Heart left ventricle (tissue), 16 donors: ENCODE results near the gene B4GALT5. TPM values are rescaled to one million over a fixed set of nuclear protein-coding genes. Genes with fewer than 3 reads are reported as not detected.

Source experiments
- ATAC-seq, 4 donors: fragments of 200-7000 bp; cut with Tn5 transposase; one replicate each; pipeline ENCODE4 v1.9.1; 2020 to 2022; ENCODE audit warnings: moderate library complexity in 4 of 4, mild to moderate bottlenecking in 3 of 4, moderate number of reproducible peaks in 1 of 4
- DNase-seq, 5 donors: peaks; one replicate each; pipeline ENCODE4 v3.0.0-alpha.2; 2020
- H3K27ac ChIP-seq, 12 donors: fragments of 200-600 bp; sonication (generic) in 4 of 12; one replicate each; pipeline versions ENCODE4 v1.5.0 to v1.8.0; 2016 to 2022; ENCODE audit warnings: mild to moderate bottlenecking in 2 of 12
- H3K27me3 ChIP-seq, 9 donors: fragments of 200-600 bp; sonication (generic) in 2 of 9; one replicate each; pipeline versions ENCODE4 v1.5.1 to v1.8.0; 2016 to 2022; ENCODE audit warnings: mild to moderate bottlenecking in 3 of 9
- H3K36me3 ChIP-seq, 9 donors: fragments of 200-600 bp; sonication (generic) in 2 of 9; one replicate each; pipeline versions ENCODE4 v1.5.0 to v1.8.0; 2018 to 2022; ENCODE audit warnings: mild to moderate bottlenecking in 2 of 9
- H3K4me1 ChIP-seq, 12 donors: fragments of 200-600 bp; sonication (generic) in 4 of 12; one replicate each; pipeline versions ENCODE4 v1.5.0 to v1.8.0; 2016 to 2022; ENCODE audit warnings: mild to moderate bottlenecking in 3 of 12
- H3K4me3 ChIP-seq, 12 donors: fragments of 200-600 bp; sonication (generic) in 4 of 12; one replicate each; pipeline versions ENCODE4 v1.5.0 to v1.8.0; 2017 to 2022; ENCODE audit warnings: mild to moderate bottlenecking in 9 of 12, moderate library complexity in 4 of 12
- H3K9me3 ChIP-seq, 12 donors: fragments of 200-600 bp; sonication (generic) in 4 of 12; one replicate each; pipeline versions ENCODE4 v1.5.0 to v1.8.0; 2016 to 2022; ENCODE audit warnings: mild to moderate bottlenecking in 1 of 12
- POLR2A ChIP-seq, 2 donors: fragments of 450-650 bp; IDR thresholded peaks; one replicate each; pipeline ENCODE4 v1.6.1; 2017; ENCODE audit warnings: antibody characterized with exemption in 2 of 2, mild to moderate bottlenecking in 2 of 2, moderate library complexity in 2 of 2
- WGBS, 4 donors: extraction: QIAGEN DNeasy Blood & Tissue Kit in 2 of 4; methylation state at CpG; one replicate each; pipeline versions ENCODE4 v1.1.5 to v1.1.7; 2013 to 2018; 5-methylcytosine and 5-hydroxymethylcytosine counted together
- intact Hi-C, 10 donors: fragments of 100-400 bp; cut with DNase I; formaldehyde crosslinking; loops; one replicate each; pipeline versions ENCODE4 v1.11.1 to v1.14.2; 2022
- polyA plus RNA-seq, 2 donors: library from polyadenylated mRNA; stranded (reverse); fragments of 200-250 nt; gene quantifications; one replicate each; pipeline ENCODE4 v1.2.3, GENCODE V29; 2013
- total RNA-seq, 9 donors: library from RNA; depleted of rRNA in 2 of 9; stranded (reverse); fragments of >200 nt in 2 of 9; fragmentation: NEBNext Ultra II Directional in 3 of 9; extraction: Animal tissue kit (Norgen Biotek cat#: 25700) in 3 of 9; gene quantifications; one replicate each; pipeline versions ENCODE4 v1.1.0 to v1.2.4, GENCODE V29; 2016 to 2023
- TF ChIP-seq, protein P1 (sequence below), 12 donors: fragments of 200-600 bp; sonication (generic) in 4 of 12; IDR thresholded peaks; one replicate each; pipeline versions ENCODE4 v1.5.0 to v1.8.0; 2018 to 2022; ENCODE audit warnings: antibody characterized with exemption in 12 of 12, mild to moderate bottlenecking in 5 of 12
- donor health status: ischemic (EF 13 %, LVEDD 7.1; RV severe dilation, severe dysfunction).
- donor health status: healthy with polysubstance abuse.
- donor health status: DM: no; HTN: yes; CAD: no.
- donor health status: DM: no; HTN: no; CAD: no.
- donor health status: ischemic (EF 25% LVEDD 6.9; RV normal size, moderate dysfunction).
- donor health status: ischemic (EF 25% LVEDD 5.7; RV mildly dilated, moderate dysfunction).
- donor health status: healthy.
- donor health status: DM: yes; HTN: yes; CAD: no.
- donor health status: ischemic (EF 35%, LVEDD 5.7; RV mildly dilated, moderate dysfunction).
- donor health status: nonischemic (EF 11% LVEDD 7.7; RV severe dilation, severe dysfunction).
- donor health status: DM: yes; HTN: yes; CAD: no.
- donor health status: PGD.
- donor health status: ischemic (EF 29% LVEDD 5.4; RV normal size, mild dysfunction).
- donor health status: nonischemic (EF 23%, LVEDD 6.1; RV moderate dilation, normal function).

Gene B4GALT5
- total and polyA plus RNA-seq, 11 donors = 7.0 to 60.4 (median 29.3) TPM

DNA sequence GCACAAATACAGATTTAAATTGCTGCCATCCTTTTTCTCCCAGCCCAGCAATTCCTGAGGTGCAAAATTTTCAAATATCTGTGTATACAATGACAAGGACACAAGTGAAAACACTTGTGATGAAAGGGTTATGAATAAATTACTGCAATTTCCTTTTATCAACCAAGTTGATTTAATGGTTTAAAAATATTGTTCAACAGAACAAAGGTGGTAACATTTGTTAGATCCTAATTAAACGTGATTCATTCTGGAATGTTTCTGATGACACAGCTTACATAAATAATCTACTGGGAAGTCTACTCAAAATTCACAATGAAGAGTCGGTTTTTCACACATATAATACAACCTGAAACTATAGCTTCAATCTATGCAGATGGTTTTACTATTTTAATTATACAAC, 17.1 kb downstream of the B4GALT5 start:
- intact Hi-C loops = loop anchor here in 1 of 10 donors (5.0 kb wide), 1 partner anchor 39 kb away; no protein-coding TSS in a partner anchor
- no peak overlapping the region for H3K4me3 ChIP-seq
- H3K36me3 ChIP-seq = no peaks in the 10 kb centered on the region
- TF ChIP-seq POLR2A (IDR thresholded peaks at IDR 0.05) = no peak
- H3K9me3 ChIP-seq = no peaks in the 10 kb centered on the region
- H3K27me3 ChIP-seq = no peaks in the 10 kb centered on the region
- peaks cover 5 to 87% (median 45%) of the 10 kb centered on the region in 12 donors for H3K4me1 ChIP-seq
- 49 to 66% (median 56%) methylated on average over 2 of the region's 2 CpGs for whole genome bisulfite sequencing, 4 donors
- ATAC-seq (no peak), DNase-seq (no peak)
- H3K27ac ChIP-seq = peak overlapping the region in 1 of 12 donors; percentile 7

DNA sequence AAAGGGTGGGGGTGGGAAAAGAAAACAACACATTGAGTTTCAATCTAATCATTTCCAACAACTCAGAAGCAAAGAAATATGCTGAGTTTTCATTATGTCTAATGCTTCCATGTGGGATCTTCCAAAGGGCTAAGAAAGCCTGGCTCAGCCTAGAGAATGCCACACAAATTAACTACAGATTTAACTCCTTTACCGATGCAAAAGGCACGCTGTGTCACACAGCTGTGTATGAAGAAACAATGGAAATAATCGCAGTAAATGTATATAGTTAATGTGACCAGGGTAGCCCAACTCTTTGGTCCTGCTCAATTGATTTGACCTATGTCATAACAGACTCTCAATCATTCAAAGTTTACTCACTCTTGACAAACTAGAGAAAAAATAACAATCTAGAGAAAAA, 17.8 kb downstream of the B4GALT5 start:
- intact Hi-C loops = loop anchor here in 1 of 10 donors (5.0 kb wide), 1 partner anchor 39 kb away; no protein-coding TSS in a partner anchor
- H3K4me1 ChIP-seq = peaks cover 5 to 87% (median 47%) of the 10 kb centered on the region in 12 donors

DNA sequence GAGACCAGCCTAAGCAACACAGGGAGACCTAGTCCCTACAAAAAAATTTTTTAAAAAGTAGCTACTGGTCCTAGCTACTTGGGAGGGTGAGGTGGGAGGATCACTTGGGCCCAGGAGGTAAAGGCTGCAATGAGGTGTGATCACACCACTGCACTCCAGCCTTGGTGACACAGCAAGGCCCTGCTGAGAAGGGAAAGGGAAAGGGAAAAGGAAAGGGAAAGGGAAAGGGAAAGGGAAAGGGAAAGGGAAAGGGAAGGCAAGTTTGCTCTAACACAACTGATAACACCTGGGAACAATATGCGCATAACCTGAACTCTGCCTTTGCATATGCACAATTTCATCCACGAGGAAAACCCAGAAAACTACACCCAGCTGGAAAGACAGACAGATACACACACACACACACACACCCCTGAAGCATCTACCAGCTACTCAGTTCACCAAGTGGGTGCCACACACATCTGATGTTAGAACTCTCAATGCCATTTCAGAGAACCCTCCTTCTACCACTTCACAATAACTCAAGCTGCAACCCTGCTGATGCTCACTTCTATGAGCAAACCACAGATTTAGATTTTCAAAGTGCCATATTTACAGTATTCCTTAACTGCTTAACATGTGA, 19.1 kb downstream of the B4GALT5 start:
- Histone ChIP-seq H3K9me3 (no peaks in the 10 kb centered on the region), H3K36me3 (no peaks in the 10 kb centered on the region), H3K4me1 (peaks cover 5 to 87% (median 41%) of the 10 kb centered on the region in 12 donors), H3K27ac (peak overlapping the region in 1 of 12 donors; percentile 27), H3K27me3 (no peaks in the 10 kb centered on the region), H3K4me3 (no peak overlapping the region)
- ATAC-seq = peak in 1 of 4 donors; percentile 27
- no peak for DNase-seq
- intact Hi-C loops = loop anchor here in 1 of 10 donors (5.0 kb wide), 1 partner anchor 37 kb away; no protein-coding TSS in a partner anchor
- TF ChIP-seq, protein P1, sequence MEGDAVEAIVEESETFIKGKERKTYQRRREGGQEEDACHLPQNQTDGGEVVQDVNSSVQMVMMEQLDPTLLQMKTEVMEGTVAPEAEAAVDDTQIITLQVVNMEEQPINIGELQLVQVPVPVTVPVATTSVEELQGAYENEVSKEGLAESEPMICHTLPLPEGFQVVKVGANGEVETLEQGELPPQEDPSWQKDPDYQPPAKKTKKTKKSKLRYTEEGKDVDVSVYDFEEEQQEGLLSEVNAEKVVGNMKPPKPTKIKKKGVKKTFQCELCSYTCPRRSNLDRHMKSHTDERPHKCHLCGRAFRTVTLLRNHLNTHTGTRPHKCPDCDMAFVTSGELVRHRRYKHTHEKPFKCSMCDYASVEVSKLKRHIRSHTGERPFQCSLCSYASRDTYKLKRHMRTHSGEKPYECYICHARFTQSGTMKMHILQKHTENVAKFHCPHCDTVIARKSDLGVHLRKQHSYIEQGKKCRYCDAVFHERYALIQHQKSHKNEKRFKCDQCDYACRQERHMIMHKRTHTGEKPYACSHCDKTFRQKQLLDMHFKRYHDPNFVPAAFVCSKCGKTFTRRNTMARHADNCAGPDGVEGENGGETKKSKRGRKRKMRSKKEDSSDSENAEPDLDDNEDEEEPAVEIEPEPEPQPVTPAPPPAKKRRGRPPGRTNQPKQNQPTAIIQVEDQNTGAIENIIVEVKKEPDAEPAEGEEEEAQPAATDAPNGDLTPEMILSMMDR (IDR thresholded peaks at IDR 0.05) = no peak
- TF ChIP-seq POLR2A (IDR thresholded peaks at IDR 0.05) = no peak
- WGBS, 4 donors = 65 to 72% (median 65%) methylated on average over 2 of the region's 2 CpGs

More for the DNA sequence above, 17.8 kb downstream of the B4GALT5 start:
- 87 to 93% (median 90%) methylated on average over 3 of the region's 3 CpGs for WGBS, 4 donors
- Histone ChIP-seq H3K27me3 (no peaks in the 10 kb centered on the region), H3K27ac (no peak overlapping the region), H3K4me3 (no peak overlapping the region), H3K36me3 (no peaks in the 10 kb centered on the region), H3K9me3 (no peaks in the 10 kb centered on the region)
- ATAC-seq (no peak), DNase-seq (no peak)
- TF ChIP-seq POLR2A (IDR thresholded peaks at IDR 0.05) = no peak
- TF ChIP-seq, protein P1 (IDR thresholded peaks at IDR 0.05) = no peak

DNA sequence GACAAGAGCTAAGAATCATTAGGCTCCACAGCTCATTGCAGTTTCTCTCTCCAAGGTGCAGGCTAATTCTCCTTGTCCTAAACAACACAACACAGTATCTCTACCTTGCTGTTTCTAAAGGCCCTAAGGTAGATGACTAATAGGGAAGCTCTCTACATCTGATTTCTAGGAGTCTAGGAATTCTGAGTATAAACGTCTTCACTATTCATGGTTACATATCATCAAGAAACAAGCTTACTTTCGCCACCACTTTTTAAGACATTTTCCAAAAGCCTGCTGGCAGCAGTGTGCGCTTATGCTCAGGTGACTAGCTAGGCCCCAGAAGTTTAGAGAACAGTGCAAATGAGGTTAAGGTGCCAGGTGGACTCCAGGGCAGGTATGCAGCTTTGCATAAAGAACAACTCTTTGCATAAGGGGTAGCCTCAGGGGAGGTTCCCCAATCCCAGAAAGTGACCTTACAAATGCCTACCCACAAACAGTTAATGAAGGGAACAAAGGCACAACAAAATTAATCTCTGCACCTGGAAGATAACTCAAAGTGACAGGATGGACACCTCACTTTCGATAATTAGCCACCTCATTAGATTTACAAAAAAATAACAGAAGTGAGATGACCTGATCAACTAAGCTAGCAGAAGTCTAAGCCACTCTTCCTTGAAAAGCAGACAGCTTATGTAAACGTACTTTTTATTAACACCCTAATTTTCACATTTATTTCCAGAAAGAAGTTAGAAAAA, 20.1 kb downstream of the B4GALT5 start:
- ATAC-seq (no peak), DNase-seq (no peak)
- 80 to 86% (median 83%) methylated on average over 5 of the region's 5 CpGs for WGBS, 4 donors
- Histone ChIP-seq H3K4me3 (no peak overlapping the region), H3K36me3 (no peaks in the 10 kb centered on the region), H3K27me3 (no peaks in the 10 kb centered on the region), H3K4me1 (peaks cover 5 to 85% (median 32%) of the 10 kb centered on the region in 12 donors), H3K27ac (peak overlapping the region in 1 of 12 donors; percentile 27), H3K9me3 (no peaks in the 10 kb centered on the region)
- intact Hi-C loops = no loop called here
- no peak for TF ChIP-seq POLR2A (IDR thresholded peaks at IDR 0.05)
- TF ChIP-seq, protein P1 (IDR thresholded peaks at IDR 0.05) = no peak
